Fibroblast of peridontal ligament (primary cell): ENCODE measurements around the gene KLHDC3.

Experiments used
- DNase-seq: peaks from one replicate; pipeline ENCODE4 v3.0.0-alpha.2; 2010; ENCODE audit errors: extremely low read depth

KLHDC3 gene

GRCh38 chr6:43013843-43014433, at the start of gene KLHDC3, which contains the start of gene MEA1:
TSS of gene KLHDC3 (plus strand) at chr6:43014249. CDS start at chr6:43017193, 2,944 bp downstream.
TSS of gene MEA1 (minus strand) at chr6:43013946. CDS start at chr6:43013813, 133 bp downstream.
- DNase-seq: peak; percentile 100

- DNase-seq: no peak
Observed at GRCh38 chr6:42966571-42966970, 47.5 kb upstream of the KLHDC3 start.

- DNase-seq: no peak
Observed at GRCh38 chr6:42967228-42967627, 46.8 kb upstream of the KLHDC3 start.

- no peak for DNase-seq
Observed at GRCh38 chr6:42968126-42968701, 45.8 kb upstream of the KLHDC3 start.

GRCh38 chr6:42968783-42969182, 45.3 kb upstream of the KLHDC3 start:
- no peak for DNase-seq

GRCh38 chr6:42969431-42969830, 44.6 kb upstream of the KLHDC3 start:
- no peak for DNase-seq

- no peak for DNase-seq
Observed at GRCh38 chr6:42969934-42970333, 44.1 kb upstream of the KLHDC3 start.

- no peak for DNase-seq
Observed at GRCh38 chr6:42970871-42971612, 43.0 kb upstream of the KLHDC3 start.

GRCh38 chr6:42971746-42972327, 42.2 kb upstream of the KLHDC3 start:
- DNase-seq: no peak

GRCh38 chr6:42973926-42974325, 40.1 kb upstream of the KLHDC3 start:
- no peak for DNase-seq

GRCh38 chr6:42974919-42975505, 39.0 kb upstream of the KLHDC3 start:
- no peak for DNase-seq

- no peak for DNase-seq
Observed at GRCh38 chr6:42978487-42978838, 35.6 kb upstream of the KLHDC3 start.

- DNase-seq: peak; percentile 73
Observed at GRCh38 chr6:42978839-42979522, 35.1 kb upstream of the KLHDC3 start, which contains the start of gene PEX6. TSS of gene PEX6 (minus strand) at chr6:42979181. CDS start at chr6:42979150, 31 bp downstream.

- no peak for DNase-seq
Observed at GRCh38 chr6:42979523-42980177, 34.4 kb upstream of the KLHDC3 start.

- no peak for DNase-seq
Observed at GRCh38 chr6:42981836-42982235, 32.2 kb upstream of the KLHDC3 start.

- peak; percentile 99 for DNase-seq
Observed at GRCh38 chr6:42984001-42984923, 29.8 kb upstream of the KLHDC3 start, which contains the start of gene PPP2R5D. TSS of gene PPP2R5D (plus strand) at chr6:42984570. CDS start at chr6:42984678, 108 bp downstream.

GRCh38 chr6:42984924-42985475, 29.0 kb upstream of the KLHDC3 start:
- DNase-seq: no peak

GRCh38 chr6:42987533-42988451, 26.3 kb upstream of the KLHDC3 start:
- DNase-seq: no peak
